GM12874 (cell line): ENCODE measurements around the gene PTPN5.

ENCODE experiments used
- CTCF ChIP-seq: IDR thresholded peaks from 2 replicates; pipeline ENCODE4 v1.5.1; 2011; ENCODE audit warnings: low read depth, mild to moderate bottlenecking, control low read depth, low read length, moderate library complexity; ENCODE audit not compliant: insufficient read depth

Gene PTPN5

GRCh38 chr11:18700872-18701271 lies 90.7 kb downstream of the PTPN5 start:
- TF ChIP-seq CTCF, result no peak

GRCh38 chr11:18700375-18700774 lies 91.2 kb downstream of the PTPN5 start:
- no peak for TF ChIP-seq CTCF

GRCh38 chr11:18699848-18700261 lies 91.7 kb downstream of the PTPN5 start:
- no peak for TF ChIP-seq CTCF

- TF ChIP-seq CTCF, result no peak
Observed at GRCh38 chr11:18699269-18699596, 92.4 kb downstream of the PTPN5 start.

- no peak for TF ChIP-seq CTCF
Observed at GRCh38 chr11:18698341-18699268, 93.0 kb downstream of the PTPN5 start, which contains the start of gene TMEM86A. TMEM86A (plus strand) TSS chr11:18698779; CDS start chr11:18698887, 108 bp downstream.

- no peak for TF ChIP-seq CTCF
Observed at GRCh38 chr11:18697576-18697975, 94.0 kb downstream of the PTPN5 start.

GRCh38 chr11:18696638-18697225 lies 94.9 kb downstream of the PTPN5 start:
- no peak for TF ChIP-seq CTCF
